Endodermal cell (in vitro differentiated cells): Measurements from ENCODE around the gene PIP5KL1. TPM values are rescaled to one million over a fixed set of nuclear protein-coding genes. Genes with fewer than 3 reads are reported as not detected.

Experiments
- DNase-seq: peaks from one replicate; pipeline ENCODE4 v3.0.0-alpha.2; 2017
- H3K27ac ChIP-seq: 2 replicates; pipeline ENCODE4 v1.5.1; 2013; ENCODE audit warnings: mild to moderate bottlenecking, low read depth, low read length, moderate library complexity
- H3K27me3 ChIP-seq: 2 replicates; pipeline ENCODE4 v1.6.1; 2013; ENCODE audit warnings: mild to moderate bottlenecking, low read length, moderate library complexity; ENCODE audit not compliant: insufficient read depth, control insufficient read depth, poor library complexity, severe bottlenecking
- H3K36me3 ChIP-seq: 2 replicates; pipeline ENCODE4 v1.7.0; 2013; ENCODE audit warnings: mild to moderate bottlenecking, low read length, moderate library complexity; ENCODE audit not compliant: control insufficient read depth, insufficient read depth
- H3K4me1 ChIP-seq: one replicate; pipeline ENCODE4 v1.7.0; 2013; ENCODE audit warnings: low read length; ENCODE audit not compliant: control insufficient read depth, insufficient read depth
- H3K4me3 ChIP-seq: 2 replicates; pipeline ENCODE4 v1.5.1; 2013; ENCODE audit warnings: mild to moderate bottlenecking, low read length, moderate library complexity
- H3K9ac ChIP-seq: 2 replicates; pipeline ENCODE4 v1.6.1; 2013; ENCODE audit warnings: mild to moderate bottlenecking, low read length, moderate library complexity; ENCODE audit not compliant: poor library complexity, severe bottlenecking; ENCODE audit errors: extremely low read depth
- H3K9me3 ChIP-seq: 2 replicates; pipeline ENCODE4 v1.6.1; 2013; ENCODE audit warnings: mild to moderate bottlenecking, low read length, moderate library complexity; ENCODE audit not compliant: control insufficient read depth
- H3K27ac Mint-ChIP-seq: 2 replicates; pipeline ENCODE4 v1.8.0; 2020; ENCODE audit warnings: mixed read lengths
- H3K27me3 Mint-ChIP-seq: 2 replicates; pipeline ENCODE4 v1.8.0; 2021; ENCODE audit warnings: mild to moderate bottlenecking, mixed read lengths; ENCODE audit not compliant: insufficient read depth
- H3K36me3 Mint-ChIP-seq: 2 replicates; pipeline ENCODE4 v1.8.0; 2020; ENCODE audit warnings: low read depth, mixed read lengths
- H3K4me1 Mint-ChIP-seq: 2 replicates; pipeline ENCODE4 v1.8.0; 2020; ENCODE audit warnings: mixed read lengths
- H3K4me3 Mint-ChIP-seq: 2 replicates; pipeline ENCODE4 v1.8.0; 2020; ENCODE audit warnings: mild to moderate bottlenecking, moderate library complexity, mixed read lengths
- H3K9me3 Mint-ChIP-seq: 2 replicates; pipeline ENCODE4 v1.8.0; 2020; ENCODE audit warnings: mild to moderate bottlenecking, mixed read lengths
- CTCF ChIP-seq: fragments of 200-600 bp; sonication (generic); conservative IDR thresholded peaks from 2 replicates; pipeline ENCODE4 v1.5.0; 2021; ENCODE audit warnings: antibody characterized with exemption, mild to moderate bottlenecking
- WGBS, 2 experiments: methylation state at CpG; one replicate each; pipeline versions ENCODE4 v1.1.5 to v1.1.7; 2013; ENCODE audit warnings: missing lambda C conversion rate in 2 of 2, mixed read lengths in 1 of 2; ENCODE audit not compliant: insufficient coverage in 1 of 2, insufficient read length in 1 of 2; 5-methylcytosine and 5-hydroxymethylcytosine counted together
- total RNA-seq, 2 donors: library from RNA; stranded (reverse); fragmentation: NEBNext Ultra II Directional in 1 of 2; extraction: Animal tissue kit (Norgen Biotek cat#: 25700) in 1 of 2; gene quantifications; 2 replicates in 1 of 2; 3 replicates in 1 of 2; pipeline ENCODE4 v1.2.1, GENCODE V29; 2021

Gene PIP5KL1
- total RNA-seq, 2 donors from 2014 or later, result 6.6 to 9.3 TPM

- DNase-seq, result no peak
- Mint-ChIP-seq H3K4me3 (no peak overlapping the region), H3K9me3 (no peaks in the 10 kb centered on the region), H3K36me3 (peaks cover 15% of the 10 kb centered on the region), H3K4me1 (peaks cover 11% of the 10 kb centered on the region), H3K27ac (no peak overlapping the region), H3K27me3 (no peaks in the 10 kb centered on the region)
- Histone ChIP-seq H3K4me1 (no peaks in the 10 kb centered on the region), H3K4me3 (no peak overlapping the region), H3K9me3 (no peaks in the 10 kb centered on the region), H3K27me3 (no peaks in the 10 kb centered on the region), H3K27ac (no peak overlapping the region), H3K36me3 (no peaks in the 10 kb centered on the region), H3K9ac (no peak overlapping the region)
- 86% methylated on average over 2 of the region's 2 CpGs; no CpG with 5 or more reads in 1 of the 2 experiments for WGBS, 2 experiments
- no peak for TF ChIP-seq CTCF
Observed at GRCh38 chr9:127961155-127961490, 30.5 kb upstream of the PIP5KL1 start.

GRCh38 chr9:127960410-127961154 is 30.0 kb upstream of the PIP5KL1 start:
- Histone ChIP-seq H3K27me3 (no peaks in the 10 kb centered on the region), H3K4me1 (peaks cover 5% of the 10 kb centered on the region), H3K9ac (no peak overlapping the region), H3K4me3 (no peak overlapping the region), H3K27ac (peak overlapping the region; percentile 22), H3K36me3 (no peaks in the 10 kb centered on the region), H3K9me3 (no peaks in the 10 kb centered on the region)
- Mint-ChIP-seq H3K9me3 (no peaks in the 10 kb centered on the region), H3K4me3 (no peak overlapping the region), H3K27ac (peak overlapping the region; percentile 65), H3K4me1 (peaks cover 15% of the 10 kb centered on the region), H3K36me3 (peaks cover 15% of the 10 kb centered on the region), H3K27me3 (no peaks in the 10 kb centered on the region)
- 90 to 95% methylated on average over 8 to 11 of the region's 11 CpGs for WGBS, 2 experiments
- no peak for TF ChIP-seq CTCF
- DNase-seq, result no peak

GRCh38 chr9:127959841-127960409 is 29.3 kb upstream of the PIP5KL1 start:
- H3K27ac Mint-ChIP-seq, result peak overlapping the region; percentile 65
- no peak for DNase-seq
- H3K36me3 Mint-ChIP-seq, result peaks cover 15% of the 10 kb centered on the region
- H3K27me3 ChIP-seq, result no peaks in the 10 kb centered on the region
- peaks cover 5% of the 10 kb centered on the region for H3K4me1 ChIP-seq
- H3K36me3 ChIP-seq, result no peaks in the 10 kb centered on the region
- no peak overlapping the region for H3K4me3 ChIP-seq
- H3K27ac ChIP-seq, result no peak overlapping the region
- WGBS, 2 experiments, result 91 to 100% methylated on average over 2 of the region's 2 CpGs
- TF ChIP-seq CTCF, result no peak
- H3K9me3 Mint-ChIP-seq, result no peaks in the 10 kb centered on the region
- no peaks in the 10 kb centered on the region for H3K27me3 Mint-ChIP-seq
- H3K4me3 Mint-ChIP-seq, result no peak overlapping the region
- H3K9ac ChIP-seq, result no peak overlapping the region
- H3K4me1 Mint-ChIP-seq, result peaks cover 15% of the 10 kb centered on the region
- H3K9me3 ChIP-seq, result no peaks in the 10 kb centered on the region
